Measurements from ENCODE around the gene BCAS1. TPM values are rescaled to one million over a fixed set of nuclear protein-coding genes. Genes with fewer than 3 reads are reported as not detected.

Gene BCAS1
- total RNA-seq, 3 donors from 2014 or later = 39.4 to 191 (median 101) TPM

GRCh38 chr20:53990768-53991450 lies 79.5 kb downstream of the BCAS1 start:
- DNase-seq (no peak), ATAC-seq (no peak)
- intact Hi-C loops (cut with DNase I, micrococcal nuclease) = no loop called here
- no peak for TF ChIP-seq CTCF (IDR thresholded peaks at IDR 0.05)
- Histone ChIP-seq H3K4me1 (ENCODE audit: low read depth) (no peaks in the 10 kb centered on the region), H3K9me3 (no peaks in the 10 kb centered on the region), H3K4me3 (no peak overlapping the region), H3K36me3 (ENCODE audit: low read depth) (no peaks in the 10 kb centered on the region)

GRCh38 chr20:53990003-53990402 lies 80.4 kb downstream of the BCAS1 start:
- no peaks in the 10 kb centered on the region for H3K4me1 ChIP-seq (ENCODE audit: low read depth)
- no peaks in the 10 kb centered on the region for H3K36me3 ChIP-seq (ENCODE audit: low read depth)
- no peak for TF ChIP-seq CTCF (IDR thresholded peaks at IDR 0.05)
- no peaks in the 10 kb centered on the region for H3K9me3 ChIP-seq
- intact Hi-C loops (cut with DNase I, micrococcal nuclease) = no loop called here
- DNase-seq = no peak
- no peak for ATAC-seq
- no peak overlapping the region for H3K4me3 ChIP-seq

- ATAC-seq = no peak
- no peaks in the 10 kb centered on the region for H3K36me3 ChIP-seq (ENCODE audit: low read depth)
- no peak overlapping the region for H3K4me3 ChIP-seq
- no peaks in the 10 kb centered on the region for H3K4me1 ChIP-seq (ENCODE audit: low read depth)
- no peak for TF ChIP-seq CTCF (IDR thresholded peaks at IDR 0.05)
- DNase-seq = no peak
- H3K9me3 ChIP-seq = no peaks in the 10 kb centered on the region
- intact Hi-C loops (cut with DNase I, micrococcal nuclease) = no loop called here
These were observed 81.0 kb downstream of the BCAS1 start for GRCh38 chr20:53989401-53989800.

GRCh38 chr20:53986037-53986650 lies 84.2 kb downstream of the BCAS1 start:
- DNase-seq (no peak), ATAC-seq (no peak)
- H3K9me3 ChIP-seq = no peaks in the 10 kb centered on the region
- no peak overlapping the region for H3K4me3 ChIP-seq
- no peaks in the 10 kb centered on the region for H3K36me3 ChIP-seq (ENCODE audit: low read depth)
- TF ChIP-seq CTCF (IDR thresholded peaks at IDR 0.05) = no peak
- H3K4me1 ChIP-seq (ENCODE audit: low read depth) = no peaks in the 10 kb centered on the region
- intact Hi-C loops (cut with DNase I, micrococcal nuclease) = no loop called here

GRCh38 chr20:53985150-53985518 lies 85.3 kb downstream of the BCAS1 start:
- TF ChIP-seq CTCF (IDR thresholded peaks at IDR 0.05) = no peak
- Histone ChIP-seq H3K9me3 (no peaks in the 10 kb centered on the region), H3K4me1 (ENCODE audit: low read depth) (no peaks in the 10 kb centered on the region), H3K36me3 (ENCODE audit: low read depth) (no peaks in the 10 kb centered on the region), H3K4me3 (no peak overlapping the region)
- DNase-seq (no peak), ATAC-seq (no peak)
- intact Hi-C loops (cut with DNase I, micrococcal nuclease) = no loop called here
